HG03064 (cell line): Measurements from ENCODE around the gene CERS6.
"Not testable (repeated sequence)": the region's sequence is repeated elsewhere in the genome, so short reads cannot be mapped to it uniquely, and the experiment has no call there.

Experiments used
- ATAC-seq: cut with Tn5 transposase; IDR thresholded peaks from one replicate; pipeline ENCODE4 v1.9.1; 2021; ENCODE audit warnings: low read depth; ENCODE audit not compliant: unreplicated experiment

CERS6 gene

GRCh38 chr2:168466190-168466737 is 10.2 kb downstream of the CERS6 start:
- no peak for ATAC-seq

- ATAC-seq: no peak
Measured at GRCh38 chr2:168466834-168467565, 10.9 kb downstream of the CERS6 start.

DNA sequence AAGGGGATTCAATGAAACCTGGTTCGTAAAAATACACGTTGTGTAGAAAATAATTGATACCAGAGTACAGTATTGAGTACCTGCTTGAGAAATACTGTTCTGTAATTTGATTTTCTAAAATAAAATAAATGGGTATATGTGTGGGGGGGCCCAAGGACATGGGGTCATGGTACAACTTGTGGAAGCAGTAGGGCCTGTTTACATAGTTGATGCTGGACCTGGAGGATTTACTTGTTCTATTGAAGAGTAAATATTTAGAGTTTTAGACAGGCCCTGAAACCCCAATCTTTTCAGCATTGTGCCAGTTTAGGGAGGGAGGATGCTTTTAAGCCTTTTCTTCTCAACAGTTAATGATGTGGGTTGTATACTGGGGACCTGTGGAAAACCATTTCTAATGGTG is 11.7 kb downstream of the CERS6 start:
- no peak for ATAC-seq

DNA sequence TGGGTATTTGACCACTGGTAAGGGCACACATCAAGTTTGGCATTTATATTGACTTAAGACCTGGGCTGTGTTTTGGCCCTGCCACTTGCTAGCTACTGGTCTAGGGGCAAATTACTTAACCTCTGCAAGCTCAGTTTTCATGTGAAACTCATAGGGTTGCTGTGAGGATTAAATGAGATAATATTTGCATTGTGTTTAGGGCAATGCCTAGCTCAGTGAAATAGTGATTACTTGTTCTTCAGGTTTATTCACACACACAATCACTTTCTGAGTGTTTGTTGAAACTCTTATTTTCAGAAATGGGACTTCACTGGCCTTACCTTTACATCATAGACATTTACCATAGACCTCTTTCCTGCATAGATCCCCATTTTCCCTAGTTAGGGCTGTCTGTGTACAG is 12.3 kb downstream of the CERS6 start:
- no peak for ATAC-seq

DNA sequence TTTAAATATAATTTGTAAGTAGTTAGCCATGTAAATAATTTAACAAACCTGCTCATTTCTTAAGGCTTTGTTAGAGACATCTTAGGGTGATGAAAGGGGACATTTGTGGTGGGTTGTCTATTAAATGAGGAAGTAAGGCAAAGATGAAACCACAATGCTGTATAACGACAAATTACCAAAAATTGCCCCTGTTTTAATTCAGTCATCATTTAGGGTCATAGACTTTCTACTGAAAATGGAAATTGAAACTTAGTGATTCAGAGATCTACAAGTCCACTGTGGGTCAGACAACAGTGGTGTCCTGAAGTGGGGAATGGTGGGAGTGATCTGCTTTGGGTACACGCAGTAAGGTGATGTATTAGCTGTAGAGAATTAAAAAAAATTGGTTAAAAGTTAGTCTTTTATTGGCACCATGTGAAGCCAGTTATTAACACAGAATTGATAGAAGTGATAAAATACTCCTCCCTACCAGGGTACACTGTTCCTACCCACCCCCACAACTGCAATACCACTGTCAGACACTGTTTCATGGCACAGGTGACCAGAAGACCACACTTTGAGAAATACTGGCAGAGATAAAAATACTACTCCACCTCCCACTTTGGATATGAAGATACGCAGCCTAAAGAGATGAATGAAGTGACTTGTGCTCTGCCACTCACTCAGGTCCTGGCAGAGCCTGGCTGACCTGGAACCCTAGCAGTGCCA is 13.4 kb downstream of the CERS6 start:
- ATAC-seq: peak; percentile 64

GRCh38 chr2:168470320-168471162 is 14.5 kb downstream of the CERS6 start:
- no peak for ATAC-seq

GRCh38 chr2:168471163-168471475 is 15.0 kb downstream of the CERS6 start:
- ATAC-seq: no peak

DNA sequence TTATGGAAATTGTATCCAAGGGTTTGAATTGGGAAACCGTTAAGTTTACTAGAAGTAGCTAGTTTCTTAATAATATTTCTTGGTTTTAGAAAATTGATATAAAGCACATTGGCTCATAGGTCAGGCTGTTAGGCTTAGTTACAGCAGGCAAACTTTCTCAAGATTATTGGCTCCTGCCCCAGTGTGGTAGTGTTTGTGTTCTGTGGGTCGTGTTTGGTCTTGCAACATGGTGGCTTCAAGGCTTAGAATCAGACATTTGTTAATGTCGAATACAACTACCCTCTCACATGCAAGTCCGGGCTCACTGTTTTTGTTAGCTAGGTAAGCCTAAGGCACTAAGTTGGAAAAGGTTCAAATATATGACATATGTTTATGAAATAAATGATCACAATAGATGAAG is 19.6 kb downstream of the CERS6 start:
- no peak for ATAC-seq

DNA sequence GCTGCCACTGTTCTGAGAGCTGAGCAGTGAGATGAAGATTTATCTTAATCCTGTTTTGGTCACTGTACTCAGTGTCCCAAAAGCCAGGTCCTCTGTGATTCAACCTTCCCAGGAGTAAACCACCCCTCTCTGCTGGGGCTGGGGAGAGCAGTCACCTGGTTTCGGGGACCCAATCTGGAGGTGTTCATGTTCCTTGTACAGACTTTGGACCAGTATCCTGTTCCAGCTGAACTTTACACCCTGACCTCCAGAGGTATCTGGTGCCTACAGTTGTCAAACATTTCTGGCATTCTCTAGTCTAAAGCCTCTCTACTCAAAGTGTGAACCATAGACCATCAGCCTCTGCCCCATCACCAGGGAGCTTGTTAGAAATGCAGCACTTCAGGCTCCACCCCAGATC is 22.1 kb downstream of the CERS6 start:
- ATAC-seq: no peak

- ATAC-seq: no peak
Measured at GRCh38 chr2:168480356-168480755, 24.3 kb downstream of the CERS6 start.

DNA sequence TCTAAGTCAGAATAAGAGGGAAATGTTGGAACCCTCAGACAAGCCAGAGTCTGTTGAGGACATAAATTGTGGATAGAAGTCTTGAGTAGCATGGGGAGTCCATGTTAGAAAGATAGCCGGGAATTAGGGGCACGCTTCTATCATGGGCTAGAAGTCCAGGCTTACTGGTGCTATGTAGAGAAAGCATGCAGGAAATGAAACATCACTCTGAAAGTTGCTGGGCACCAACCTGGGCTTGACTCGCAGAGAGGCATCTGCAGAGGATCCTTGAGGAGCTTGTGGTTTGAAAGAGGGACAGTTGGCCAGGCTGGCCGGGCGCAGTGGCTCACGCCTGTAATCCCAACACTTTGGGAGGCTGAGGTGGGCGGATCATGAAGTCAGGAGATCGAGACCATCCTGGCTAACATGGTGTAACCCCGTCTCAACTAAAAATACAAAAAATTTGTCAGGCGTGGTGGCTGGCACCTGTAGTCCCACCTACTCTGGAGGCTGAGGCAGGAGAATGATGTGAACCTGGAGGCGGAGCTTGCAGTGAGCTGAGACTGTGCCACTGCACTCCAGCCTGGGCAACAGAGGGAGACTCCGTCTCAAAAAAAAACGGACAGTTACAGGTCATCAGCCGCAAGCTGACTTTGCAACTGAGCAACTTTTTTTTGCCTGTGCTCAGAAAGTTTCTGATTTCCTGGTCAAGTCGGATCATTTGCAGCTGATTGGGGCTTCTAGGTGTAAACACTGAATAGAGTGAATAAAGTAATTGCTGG is 24.9 kb downstream of the CERS6 start:
- no peak for ATAC-seq

- ATAC-seq: no peak
Measured at GRCh38 chr2:168482269-168482668, 26.2 kb downstream of the CERS6 start.

DNA sequence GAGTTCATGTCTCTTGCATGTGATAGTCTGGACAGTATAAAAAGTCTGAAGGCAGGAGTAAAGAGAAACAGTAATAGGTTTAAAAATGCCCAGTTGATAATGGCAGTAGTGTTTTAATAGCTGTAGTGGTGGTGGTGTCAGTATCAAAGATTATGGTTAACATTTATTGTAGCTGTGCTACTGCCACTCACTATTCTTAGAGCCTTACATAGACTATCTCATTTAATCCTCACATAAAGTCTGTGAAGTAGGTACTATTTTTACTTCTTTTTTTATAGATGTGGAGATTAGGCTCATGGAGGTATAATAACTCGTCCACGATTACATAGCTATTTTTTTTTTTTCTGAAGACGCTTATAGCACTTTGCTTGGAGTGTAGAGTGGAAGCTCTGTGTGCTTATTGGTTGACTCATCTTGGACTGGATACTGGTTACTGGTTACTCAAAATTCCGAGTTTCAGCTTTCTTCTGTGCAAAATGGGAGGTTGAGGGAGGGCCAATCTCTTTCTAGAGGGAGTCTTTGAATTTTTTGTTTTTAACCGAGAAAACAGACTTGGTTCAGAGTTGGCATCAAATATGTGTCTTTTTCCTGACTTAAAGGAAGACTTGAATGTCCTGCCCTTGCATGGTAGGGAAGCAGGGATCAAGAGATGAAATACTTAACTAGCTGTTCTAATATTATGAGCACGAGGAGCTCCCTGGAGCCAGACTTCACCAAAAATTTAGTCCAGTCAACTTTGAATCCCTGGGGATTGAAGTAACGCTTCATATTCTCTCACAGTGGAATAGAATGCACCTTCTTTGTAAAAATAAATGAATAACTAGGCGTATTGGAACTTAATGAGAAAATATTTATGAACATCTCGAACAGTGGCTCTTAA is 27.1 kb downstream of the CERS6 start:
- ATAC-seq: no peak

- no peak for ATAC-seq
Measured at GRCh38 chr2:168486477-168486876, 30.4 kb downstream of the CERS6 start.

- ATAC-seq: peak; percentile 91
Measured at GRCh38 chr2:168490015-168490874, 34.2 kb downstream of the CERS6 start.

GRCh38 chr2:168490946-168491605 is 35.0 kb downstream of the CERS6 start:
- ATAC-seq: no peak

GRCh38 chr2:168491728-168492127 is 35.7 kb downstream of the CERS6 start:
- ATAC-seq: not testable (repeated sequence)

GRCh38 chr2:168493219-168493618 is 37.1 kb downstream of the CERS6 start:
- not testable (repeated sequence) for ATAC-seq
